Upper lobe of right lung (tissue), 1 donor: ENCODE data around the gene DCAF8L2. TPM values are rescaled to one million over a fixed set of nuclear protein-coding genes. Genes with fewer than 3 reads are reported as not detected.
"Not testable (repeated sequence)": the region's sequence is repeated elsewhere in the genome, so short reads cannot be mapped to it uniquely, and the experiment has no call there.

Source experiments
- ATAC-seq: fragments of 200-7000 bp; cut with Tn5 transposase; one replicate; pipeline ENCODE4 v1.9.1; 2020; ENCODE audit warnings: mild to moderate bottlenecking, moderate library complexity
- DNase-seq: peaks from one replicate; pipeline ENCODE4 v3.0.0-alpha.2; 2020
- H3K27ac ChIP-seq: fragments of 200-600 bp; one replicate; pipeline ENCODE4 v1.8.0; 2022
- H3K27me3 ChIP-seq: fragments of 200-600 bp; one replicate; pipeline ENCODE4 v1.8.0; 2022; ENCODE audit warnings: mild to moderate bottlenecking
- H3K36me3 ChIP-seq: fragments of 200-600 bp; one replicate; pipeline ENCODE4 v1.8.0; 2022
- H3K4me1 ChIP-seq: fragments of 200-600 bp; one replicate; pipeline ENCODE4 v1.8.0; 2022
- H3K4me3 ChIP-seq: fragments of 200-600 bp; one replicate; pipeline ENCODE4 v1.8.0; 2022; ENCODE audit warnings: mild to moderate bottlenecking
- H3K9me3 ChIP-seq: fragments of 200-600 bp; one replicate; pipeline ENCODE4 v1.8.0; 2022
- CTCF ChIP-seq: fragments of 200-600 bp; IDR thresholded peaks from one replicate; pipeline ENCODE4 v1.8.0; 2022; ENCODE audit warnings: antibody characterized with exemption
- intact Hi-C: fragments of 100-400 bp; cut with DNase I; formaldehyde crosslinking; loops from one replicate; pipeline ENCODE4 v1.11.0; 2022
- total RNA-seq: library from RNA; stranded (reverse); fragmentation: NEBNext Ultra II Directional; extraction: Animal tissue kit (Norgen Biotek cat#: 25700); gene quantifications from one replicate; pipeline ENCODE4 v1.2.1, GENCODE V29; 2021
- donor health status: DM: no; HTN: yes; CAD: no; lungs with severe emphysema.

The DCAF8L2 gene
- total RNA-seq, 1 donor from 2014 or later, result not detected

DNA sequence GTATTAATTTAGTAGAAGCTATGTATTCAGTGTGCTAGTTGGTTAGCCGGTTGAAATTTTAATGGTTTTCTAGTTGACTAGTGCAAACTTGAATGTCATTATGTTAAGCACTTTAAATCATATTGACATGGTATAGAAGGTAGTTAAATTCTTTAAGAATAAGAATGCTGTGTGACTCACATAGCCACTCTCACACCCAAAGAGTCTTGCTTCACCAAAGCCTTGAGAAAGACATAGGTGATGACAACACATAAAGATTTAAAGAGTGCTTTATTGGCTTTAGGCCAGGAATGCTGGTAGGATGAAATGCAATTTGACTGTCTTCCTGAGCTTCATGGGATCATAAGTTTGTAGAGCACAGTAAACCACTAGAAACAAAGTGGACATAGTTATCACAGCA, 85.3 kb downstream of the DCAF8L2 start:
- no peaks in the 10 kb centered on the region for H3K9me3 ChIP-seq
- intact Hi-C loops, result no loop called here
- H3K36me3 ChIP-seq, result no peaks in the 10 kb centered on the region
- no peak overlapping the region for H3K27ac ChIP-seq
- H3K4me1 ChIP-seq, result no peaks in the 10 kb centered on the region
- ATAC-seq (no peak), DNase-seq (no peak)
- H3K4me3 ChIP-seq, result no peak overlapping the region
- no peak for TF ChIP-seq CTCF
- no peaks in the 10 kb centered on the region for H3K27me3 ChIP-seq

DNA sequence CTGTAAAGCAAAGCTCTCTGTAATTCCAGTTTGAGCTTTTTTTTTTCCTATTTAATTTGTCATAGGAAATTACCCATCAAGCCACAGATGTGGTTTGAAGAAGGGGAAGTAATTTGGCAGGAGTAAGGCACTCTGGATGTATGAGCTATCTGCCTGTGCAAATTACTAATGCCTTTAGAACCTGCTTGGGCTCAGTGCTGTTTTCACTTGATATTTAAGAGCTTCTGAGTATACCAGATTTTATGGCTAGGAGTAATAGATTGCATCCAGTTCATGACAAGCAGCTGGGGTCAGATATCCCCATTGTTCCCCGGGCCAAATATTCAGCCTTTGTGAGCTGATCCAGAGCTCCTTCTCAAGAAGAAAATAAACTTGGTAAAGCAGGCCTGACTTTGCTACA, 89.1 kb downstream of the DCAF8L2 start:
- Histone ChIP-seq H3K36me3 (no peaks in the 10 kb centered on the region), H3K27ac (no peak overlapping the region), H3K27me3 (no peaks in the 10 kb centered on the region), H3K4me3 (no peak overlapping the region), H3K4me1 (no peaks in the 10 kb centered on the region), H3K9me3 (no peaks in the 10 kb centered on the region)
- ATAC-seq, result no peak
- intact Hi-C loops, result no loop called here
- no peak for DNase-seq
- TF ChIP-seq CTCF, result no peak

DNA sequence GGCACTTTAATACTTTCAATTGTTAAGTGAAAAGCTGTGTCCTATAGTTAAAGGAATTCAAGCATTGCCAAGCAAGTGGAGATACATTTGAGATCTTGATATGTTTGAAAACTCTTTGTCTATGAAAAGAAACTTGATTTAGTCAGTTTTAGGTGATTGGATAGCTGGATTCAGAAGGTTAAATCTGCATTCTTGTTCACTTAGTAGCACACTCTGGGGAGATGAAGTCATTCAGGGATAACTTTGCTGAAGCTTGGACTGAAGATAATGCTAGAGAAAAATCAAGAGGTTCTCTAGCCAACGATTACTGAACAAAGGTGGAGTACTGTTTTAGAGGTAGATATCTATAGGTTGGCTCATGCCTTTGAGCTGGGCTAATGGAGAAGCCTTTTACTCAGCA, 90.6 kb downstream of the DCAF8L2 start:
- no peaks in the 10 kb centered on the region for H3K4me1 ChIP-seq
- H3K27ac ChIP-seq, result no peak overlapping the region
- TF ChIP-seq CTCF, result no peak
- intact Hi-C loops, result no loop called here
- ATAC-seq (no peak), DNase-seq (no peak)
- no peaks in the 10 kb centered on the region for H3K27me3 ChIP-seq
- H3K36me3 ChIP-seq, result no peaks in the 10 kb centered on the region
- H3K4me3 ChIP-seq, result no peak overlapping the region
- no peaks in the 10 kb centered on the region for H3K9me3 ChIP-seq

DNA sequence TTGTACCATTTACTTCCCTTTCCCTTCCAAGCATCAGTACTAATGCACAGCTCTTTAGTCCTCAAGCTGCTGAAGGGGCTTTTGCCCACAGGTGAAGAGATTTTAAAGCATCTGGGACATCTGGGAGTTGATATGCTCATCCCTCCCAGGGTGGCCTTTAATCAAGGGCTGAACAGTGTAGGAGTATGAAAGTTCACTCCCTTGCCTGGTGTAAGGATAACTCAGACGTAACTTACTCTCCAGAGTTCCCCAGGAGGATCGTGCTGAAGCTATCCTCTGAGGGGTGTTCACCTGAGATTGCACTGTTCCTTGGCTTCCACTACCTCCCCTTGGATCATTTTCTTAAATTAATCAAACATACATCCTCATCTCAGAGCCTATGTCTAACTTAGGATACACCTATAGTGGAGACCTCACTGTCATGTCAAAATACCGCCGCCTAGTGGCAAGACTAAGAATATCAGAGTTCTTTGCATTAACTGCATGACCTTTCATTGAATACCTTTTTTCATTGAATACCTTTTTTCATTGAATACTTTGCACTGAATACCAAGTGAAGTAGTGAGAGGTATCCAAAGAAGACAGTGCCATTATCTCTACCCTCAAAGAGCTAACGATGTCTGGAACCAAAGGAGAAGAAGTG, 93.5 kb downstream of the DCAF8L2 start:
- intact Hi-C loops, DNase-seq, H3K9me3 ChIP-seq, H3K27me3 ChIP-seq, H3K4me3 ChIP-seq, ATAC-seq, H3K4me1 ChIP-seq, H3K27ac ChIP-seq, H3K36me3 ChIP-seq: not testable (repeated sequence)
- TF ChIP-seq CTCF, result peak; percentile 28

DNA sequence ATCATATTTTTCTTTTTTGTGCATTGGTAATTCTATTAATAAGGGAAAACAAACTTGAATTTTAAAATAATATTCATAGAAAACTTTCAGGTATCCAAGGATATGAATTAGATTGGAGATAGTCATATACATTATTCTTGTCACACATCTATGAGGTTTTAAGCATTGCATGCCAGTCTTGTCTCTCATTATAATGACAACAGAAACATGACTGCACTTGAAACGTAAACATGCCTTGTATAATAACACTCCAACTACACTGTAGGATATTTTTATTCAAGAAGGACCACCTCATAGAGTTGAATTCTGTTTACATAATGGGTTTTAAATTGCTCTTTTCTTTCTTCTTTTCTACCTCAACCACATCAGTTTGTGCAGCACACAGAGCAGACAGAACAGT, 104.5 kb downstream of the DCAF8L2 start:
- Histone ChIP-seq H3K27me3 (no peaks in the 10 kb centered on the region), H3K4me1 (no peaks in the 10 kb centered on the region), H3K9me3 (no peaks in the 10 kb centered on the region), H3K36me3 (no peaks in the 10 kb centered on the region), H3K27ac (no peak overlapping the region), H3K4me3 (no peak overlapping the region)
- TF ChIP-seq CTCF, result no peak
- intact Hi-C loops, result no loop called here
- ATAC-seq (no peak), DNase-seq (no peak)

GRCh38 chrX:27706526-27706925, 116.4 kb downstream of the DCAF8L2 start:
- intact Hi-C loops, result no loop called here
- TF ChIP-seq CTCF, result no peak
- Histone ChIP-seq H3K4me1 (no peaks in the 10 kb centered on the region), H3K27me3 (no peaks in the 10 kb centered on the region), H3K9me3 (no peaks in the 10 kb centered on the region), H3K36me3 (no peaks in the 10 kb centered on the region), H3K4me3 (no peak overlapping the region), H3K27ac (no peak overlapping the region)
- no peak for ATAC-seq
- DNase-seq, result no peak
